K562 (cell line): ENCODE measurements around the gene NR5A2. TPM values are rescaled to one million over a fixed set of nuclear protein-coding genes. Genes with fewer than 3 reads are reported as not detected.

Experiments
- HDAC3 ChIP-seq: fragments of 450-650 bp; IDR thresholded peaks from 2 replicates; pipeline ENCODE4 v1.6.1; 2018; ENCODE audit warnings: borderline replicate concordance, mild to moderate bottlenecking, moderate library complexity; ENCODE audit not compliant: partially characterized antibody
- KDM5B ChIP-seq: fragments of 200-600 bp; sonication (generic); IDR thresholded peaks from 2 replicates; pipeline ENCODE4 v1.6.1; 2012; ENCODE audit warnings: low read depth, mild to moderate bottlenecking, moderate library complexity, low read length, control low read depth, inconsistent platforms; ENCODE audit not compliant: insufficient replicate concordance
- SPI1 ChIP-seq: IDR thresholded peaks from 2 replicates; pipeline ENCODE4 v1.6.1; 2011; ENCODE audit warnings: low read depth, low read length, control low read depth, borderline replicate concordance
- TRIM28 ChIP-seq: fragments of 450-650 bp; IDR thresholded peaks from 2 replicates; pipeline ENCODE4 v1.6.1; 2017
- ZBTB17 ChIP-seq: fragments of 450-650 bp; formaldehyde crosslinking; IDR thresholded peaks from 2 replicates; pipeline ENCODE4 v1.4.0; 2020; ENCODE audit warnings: mild to moderate bottlenecking
- ZKSCAN1 ChIP-seq: fragments of 150-350 bp; IDR thresholded peaks from 2 replicates; pipeline ENCODE4 v1.6.1; 2016; ENCODE audit warnings: low read depth, low read length
- ZNF197 ChIP-seq: fragments of 200-800 bp; sonication (Bioruptor generic); IDR thresholded peaks from 2 replicates; pipeline ENCODE4 v1.6.1; 2016; ENCODE audit warnings: low read depth, missing genetic modification characterization, missing compliant biosample characterization
- ZNF274 ChIP-seq: IDR thresholded peaks from 2 replicates; pipeline ENCODE4 v1.6.1; 2011; ENCODE audit warnings: low read depth, mild to moderate bottlenecking, low read length, moderate library complexity, borderline replicate concordance
- polyA plus RNA-seq, 8 experiments: library from polyadenylated mRNA; depleted of rRNA in 4 of 8; stranded (reverse) in 5 of 8; unstranded in 3 of 8; fragments of >200 nt; fragmentation: Nextera tagmentation in 2 of 8; fragmentation: Illumina TruSeq in 1 of 8; extraction: Ambion mirVana in 2 of 8; extraction: Trizol in 1 of 8; gene quantifications; 2 replicates each; pipeline versions ENCODE4 v1.2.1 to v1.2.3, GENCODE V29; 2011 to 2014; ENCODE audit warnings: inconsistent platforms in 1 of 8, missing spikeins in 1 of 8
- total RNA-seq, 7 experiments: library from RNA; depleted of rRNA in 6 of 7; stranded (reverse); fragments of >200 nt in 6 of 7; fragmentation: Illumina TruSeq in 2 of 7; extraction: Trizol in 2 of 7; gene quantifications; 2 replicates each; pipeline versions ENCODE4 v1.2.1 to v1.2.3, GENCODE V29; 2011 to 2021; ENCODE audit warnings: low replicate concordance in 1 of 7
- TF ChIP-seq, protein P1 (sequence below): sonication (generic); formaldehyde crosslinking; IDR thresholded peaks from 2 replicates; pipeline ENCODE4 v1.8.0; 2022; ENCODE audit warnings: mild to moderate bottlenecking, missing genetic modification reagents
- TF ChIP-seq, protein P2 (sequence below), 2 experiments: fragments of 450-650 bp; formaldehyde crosslinking in 1 of 2; IDR thresholded peaks; 2 replicates each; pipeline versions ENCODE4 v1.4.0 to v1.6.1; 2014 to 2020; ENCODE audit warnings: mild to moderate bottlenecking in 2 of 2, borderline replicate concordance in 1 of 2, low read depth in 1 of 2
- TF ChIP-seq, protein P3 (sequence below): fragments of 250-450 bp; sonication (Bioruptor Pico); IDR thresholded peaks from 2 replicates; pipeline ENCODE4 v1.8.0; 2021; ENCODE audit warnings: moderate library complexity, mild to moderate bottlenecking, inconsistent platforms

NR5A2 gene
- total and polyA plus RNA-seq, 9 of the 15 experiments (the other 6 are each of a cell fraction or from before 2014, with no cell fraction given), result 0.13 to 0.40 (median 0.29) TPM

DNA sequence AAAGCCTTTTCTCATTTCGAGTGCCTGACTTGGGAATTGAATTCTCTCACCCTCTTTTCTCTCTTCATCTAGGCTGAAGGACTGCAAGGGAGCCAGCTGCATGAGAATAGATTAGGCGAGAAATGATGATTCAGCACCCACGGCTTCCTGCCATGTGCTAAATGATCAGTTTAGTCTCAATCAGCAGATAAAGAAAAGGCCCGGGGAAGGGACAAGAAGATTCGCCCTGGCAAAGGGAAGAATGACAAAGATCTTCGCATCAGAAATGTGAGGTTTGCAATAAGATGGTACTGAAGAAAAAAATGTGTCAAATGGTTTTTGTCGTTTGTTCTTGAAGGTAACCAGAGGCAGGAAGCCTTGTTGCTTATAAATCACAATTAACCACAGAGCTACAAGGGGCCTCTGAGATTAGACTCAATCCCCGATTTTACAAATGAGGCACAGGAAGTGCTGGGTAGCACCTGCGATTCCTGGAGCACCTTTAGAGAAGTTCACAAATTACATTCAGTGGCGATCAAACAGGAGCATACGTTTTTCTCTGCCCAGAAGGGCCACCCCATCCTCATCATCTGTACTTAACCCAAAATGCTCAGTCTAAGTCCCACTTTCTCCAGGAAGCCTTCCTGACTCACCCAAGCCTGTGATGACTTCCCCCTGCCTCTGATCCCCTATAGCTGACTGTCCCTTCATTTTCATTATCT, 198.9 kb downstream of the NR5A2 start (continued):
- TF ChIP-seq ZBTB17 (0 out of 2 replicates have a peak, but pooled peaks have one; percentile 37), ZNF197 (CRISPR knock-in tag) (no peak), ZKSCAN1 (no peak), TRIM28 (no peak), KDM5B (no peak), HDAC3 (peak; percentile 68), SPI1 (no peak), ZNF274 (no peak)
- TF ChIP-seq, protein P1, sequence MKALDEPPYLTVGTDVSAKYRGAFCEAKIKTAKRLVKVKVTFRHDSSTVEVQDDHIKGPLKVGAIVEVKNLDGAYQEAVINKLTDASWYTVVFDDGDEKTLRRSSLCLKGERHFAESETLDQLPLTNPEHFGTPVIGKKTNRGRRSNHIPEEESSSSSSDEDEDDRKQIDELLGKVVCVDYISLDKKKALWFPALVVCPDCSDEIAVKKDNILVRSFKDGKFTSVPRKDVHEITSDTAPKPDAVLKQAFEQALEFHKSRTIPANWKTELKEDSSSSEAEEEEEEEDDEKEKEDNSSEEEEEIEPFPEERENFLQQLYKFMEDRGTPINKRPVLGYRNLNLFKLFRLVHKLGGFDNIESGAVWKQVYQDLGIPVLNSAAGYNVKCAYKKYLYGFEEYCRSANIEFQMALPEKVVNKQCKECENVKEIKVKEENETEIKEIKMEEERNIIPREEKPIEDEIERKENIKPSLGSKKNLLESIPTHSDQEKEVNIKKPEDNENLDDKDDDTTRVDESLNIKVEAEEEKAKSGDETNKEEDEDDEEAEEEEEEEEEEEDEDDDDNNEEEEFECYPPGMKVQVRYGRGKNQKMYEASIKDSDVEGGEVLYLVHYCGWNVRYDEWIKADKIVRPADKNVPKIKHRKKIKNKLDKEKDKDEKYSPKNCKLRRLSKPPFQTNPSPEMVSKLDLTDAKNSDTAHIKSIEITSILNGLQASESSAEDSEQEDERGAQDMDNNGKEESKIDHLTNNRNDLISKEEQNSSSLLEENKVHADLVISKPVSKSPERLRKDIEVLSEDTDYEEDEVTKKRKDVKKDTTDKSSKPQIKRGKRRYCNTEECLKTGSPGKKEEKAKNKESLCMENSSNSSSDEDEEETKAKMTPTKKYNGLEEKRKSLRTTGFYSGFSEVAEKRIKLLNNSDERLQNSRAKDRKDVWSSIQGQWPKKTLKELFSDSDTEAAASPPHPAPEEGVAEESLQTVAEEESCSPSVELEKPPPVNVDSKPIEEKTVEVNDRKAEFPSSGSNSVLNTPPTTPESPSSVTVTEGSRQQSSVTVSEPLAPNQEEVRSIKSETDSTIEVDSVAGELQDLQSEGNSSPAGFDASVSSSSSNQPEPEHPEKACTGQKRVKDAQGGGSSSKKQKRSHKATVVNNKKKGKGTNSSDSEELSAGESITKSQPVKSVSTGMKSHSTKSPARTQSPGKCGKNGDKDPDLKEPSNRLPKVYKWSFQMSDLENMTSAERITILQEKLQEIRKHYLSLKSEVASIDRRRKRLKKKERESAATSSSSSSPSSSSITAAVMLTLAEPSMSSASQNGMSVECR (CRISPR knock-in tag), result no peak
- TF ChIP-seq, protein P2, sequence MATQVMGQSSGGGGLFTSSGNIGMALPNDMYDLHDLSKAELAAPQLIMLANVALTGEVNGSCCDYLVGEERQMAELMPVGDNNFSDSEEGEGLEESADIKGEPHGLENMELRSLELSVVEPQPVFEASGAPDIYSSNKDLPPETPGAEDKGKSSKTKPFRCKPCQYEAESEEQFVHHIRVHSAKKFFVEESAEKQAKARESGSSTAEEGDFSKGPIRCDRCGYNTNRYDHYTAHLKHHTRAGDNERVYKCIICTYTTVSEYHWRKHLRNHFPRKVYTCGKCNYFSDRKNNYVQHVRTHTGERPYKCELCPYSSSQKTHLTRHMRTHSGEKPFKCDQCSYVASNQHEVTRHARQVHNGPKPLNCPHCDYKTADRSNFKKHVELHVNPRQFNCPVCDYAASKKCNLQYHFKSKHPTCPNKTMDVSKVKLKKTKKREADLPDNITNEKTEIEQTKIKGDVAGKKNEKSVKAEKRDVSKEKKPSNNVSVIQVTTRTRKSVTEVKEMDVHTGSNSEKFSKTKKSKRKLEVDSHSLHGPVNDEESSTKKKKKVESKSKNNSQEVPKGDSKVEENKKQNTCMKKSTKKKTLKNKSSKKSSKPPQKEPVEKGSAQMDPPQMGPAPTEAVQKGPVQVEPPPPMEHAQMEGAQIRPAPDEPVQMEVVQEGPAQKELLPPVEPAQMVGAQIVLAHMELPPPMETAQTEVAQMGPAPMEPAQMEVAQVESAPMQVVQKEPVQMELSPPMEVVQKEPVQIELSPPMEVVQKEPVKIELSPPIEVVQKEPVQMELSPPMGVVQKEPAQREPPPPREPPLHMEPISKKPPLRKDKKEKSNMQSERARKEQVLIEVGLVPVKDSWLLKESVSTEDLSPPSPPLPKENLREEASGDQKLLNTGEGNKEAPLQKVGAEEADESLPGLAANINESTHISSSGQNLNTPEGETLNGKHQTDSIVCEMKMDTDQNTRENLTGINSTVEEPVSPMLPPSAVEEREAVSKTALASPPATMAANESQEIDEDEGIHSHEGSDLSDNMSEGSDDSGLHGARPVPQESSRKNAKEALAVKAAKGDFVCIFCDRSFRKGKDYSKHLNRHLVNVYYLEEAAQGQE (IDR thresholded peaks at IDR 0.05; ENCODE audit: borderline replicate concordance), result no peak
- TF ChIP-seq, protein P2 (CRISPR knock-in tag; IDR thresholded peaks at IDR 0.05; ENCODE audit: low read depth), result no peak
- TF ChIP-seq, protein P3, sequence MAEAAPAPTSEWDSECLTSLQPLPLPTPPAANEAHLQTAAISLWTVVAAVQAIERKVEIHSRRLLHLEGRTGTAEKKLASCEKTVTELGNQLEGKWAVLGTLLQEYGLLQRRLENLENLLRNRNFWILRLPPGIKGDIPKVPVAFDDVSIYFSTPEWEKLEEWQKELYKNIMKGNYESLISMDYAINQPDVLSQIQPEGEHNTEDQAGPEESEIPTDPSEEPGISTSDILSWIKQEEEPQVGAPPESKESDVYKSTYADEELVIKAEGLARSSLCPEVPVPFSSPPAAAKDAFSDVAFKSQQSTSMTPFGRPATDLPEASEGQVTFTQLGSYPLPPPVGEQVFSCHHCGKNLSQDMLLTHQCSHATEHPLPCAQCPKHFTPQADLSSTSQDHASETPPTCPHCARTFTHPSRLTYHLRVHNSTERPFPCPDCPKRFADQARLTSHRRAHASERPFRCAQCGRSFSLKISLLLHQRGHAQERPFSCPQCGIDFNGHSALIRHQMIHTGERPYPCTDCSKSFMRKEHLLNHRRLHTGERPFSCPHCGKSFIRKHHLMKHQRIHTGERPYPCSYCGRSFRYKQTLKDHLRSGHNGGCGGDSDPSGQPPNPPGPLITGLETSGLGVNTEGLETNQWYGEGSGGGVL (CRISPR knock-in tag), result no peak
